ENCODE results near the gene RARS1.

Gene RARS1

GRCh38 chr5:168563959-168564358 is 77.7 kb downstream of the RARS1 start:
- FAIRE-seq = no peak

- FAIRE-seq = no peak
Measured at GRCh38 chr5:168568738-168569137, 82.5 kb downstream of the RARS1 start.
